Fibroblast of mammary gland (primary cell): ENCODE results near the gene NADSYN1.

ENCODE experiments used
- DNase-seq: peaks from one replicate; pipeline ENCODE4 v3.0.0-alpha.2; 2010; ENCODE audit warnings: low read depth
- H3K4me3 ChIP-seq: 2 replicates; pipeline ENCODE4 v1.5.1; 2011; ENCODE audit warnings: low read depth, mild to moderate bottlenecking, low read length, moderate library complexity; ENCODE audit not compliant: control insufficient read depth
- CTCF ChIP-seq: conservative IDR thresholded peaks from 2 replicates; pipeline ENCODE4 v1.5.1; 2011; ENCODE audit warnings: low read depth, low read length, inconsistent platforms; ENCODE audit not compliant: control insufficient read depth, insufficient read depth

NADSYN1 gene

DNA sequence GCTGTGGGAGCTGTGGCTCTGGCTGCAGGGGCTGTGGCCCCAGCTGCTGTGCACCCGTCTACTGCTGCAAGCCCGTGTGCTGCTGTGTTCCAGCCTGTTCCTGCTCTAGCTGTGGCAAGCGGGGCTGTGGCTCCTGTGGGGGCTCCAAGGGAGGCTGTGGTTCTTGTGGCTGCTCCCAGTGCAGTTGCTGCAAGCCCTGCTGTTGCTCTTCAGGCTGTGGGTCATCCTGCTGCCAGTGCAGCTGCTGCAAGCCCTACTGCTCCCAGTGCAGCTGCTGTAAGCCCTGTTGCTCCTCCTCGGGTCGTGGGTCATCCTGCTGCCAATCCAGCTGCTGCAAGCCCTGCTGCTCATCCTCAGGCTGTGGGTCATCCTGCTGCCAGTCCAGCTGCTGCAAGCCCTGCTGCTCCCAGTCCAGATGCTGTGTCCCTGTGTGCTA lies 95.7 kb downstream of the NADSYN1 start:
- no peak for TF ChIP-seq CTCF
- DNase-seq = no peak
- H3K4me3 ChIP-seq = no peak overlapping the region
